Stimulated activated CD4-positive, alpha-beta T cell treated with anti-CD3 and anti-CD28 coated beads, Interleukin-1b, Interleukin-23, amount 100 ng/mL, for 24 hours (primary cell): Measurements from ENCODE around the gene SAFB2.
"Not testable (repeated sequence)": the region's sequence is repeated elsewhere in the genome, so short reads cannot be mapped to it uniquely, and the experiment has no call there.

Experiments used
- DNase-seq, 4 experiments: peaks; one replicate each; pipeline ENCODE4 v3.0.0-alpha.2; 2020; ENCODE audit warnings: low read depth in 4 of 4, low spot score in 1 of 4

The SAFB2 gene

GRCh38 chr19:5608766-5609165 lies 13.8 kb downstream of the SAFB2 start:
- not testable (repeated sequence) for DNase-seq

GRCh38 chr19:5608291-5608690 lies 14.3 kb downstream of the SAFB2 start:
- no peak for DNase-seq

GRCh38 chr19:5607318-5608275 lies 15.0 kb downstream of the SAFB2 start:
- DNase-seq = no peak

GRCh38 chr19:5605362-5605761 lies 17.2 kb downstream of the SAFB2 start:
- DNase-seq = no peak

- no peak for DNase-seq
Measured at GRCh38 chr19:5603626-5604025, 18.9 kb downstream of the SAFB2 start.

GRCh38 chr19:5600797-5601196 lies 21.8 kb downstream of the SAFB2 start:
- DNase-seq = no peak

- no peak for DNase-seq
Measured at GRCh38 chr19:5595745-5596144, 26.8 kb downstream of the SAFB2 start.

- no peak for DNase-seq
Measured at GRCh38 chr19:5595129-5595528, 27.4 kb downstream of the SAFB2 start.

- no peak for DNase-seq
Measured at GRCh38 chr19:5594521-5594950, 28.0 kb downstream of the SAFB2 start.

- no peak for DNase-seq
Measured at GRCh38 chr19:5593343-5594255, 29.0 kb downstream of the SAFB2 start.

GRCh38 chr19:5592531-5593342 lies 29.8 kb downstream of the SAFB2 start:
- DNase-seq = no peak

GRCh38 chr19:5591476-5591875 lies 31.1 kb downstream of the SAFB2 start:
- no peak for DNase-seq

- DNase-seq = no peak
Measured at GRCh38 chr19:5590865-5591154, 31.8 kb downstream of the SAFB2 start.

GRCh38 chr19:5590151-5590864 lies 32.3 kb downstream of the SAFB2 start:
- no peak for DNase-seq

GRCh38 chr19:5588906-5589676 lies 33.5 kb downstream of the SAFB2 start:
- no peak for DNase-seq

- DNase-seq = no peak
Measured at GRCh38 chr19:5588441-5588840, 34.1 kb downstream of the SAFB2 start.

GRCh38 chr19:5587661-5588060 lies 34.9 kb downstream of the SAFB2 start:
- no peak for DNase-seq

GRCh38 chr19:5587071-5587455 lies 35.5 kb downstream of the SAFB2 start:
- no peak for DNase-seq

- DNase-seq = no peak
Measured at GRCh38 chr19:5586300-5587070, 36.1 kb downstream of the SAFB2 start.
